ENCODE results near the gene SLC66A2.

SLC66A2 gene

DNA sequence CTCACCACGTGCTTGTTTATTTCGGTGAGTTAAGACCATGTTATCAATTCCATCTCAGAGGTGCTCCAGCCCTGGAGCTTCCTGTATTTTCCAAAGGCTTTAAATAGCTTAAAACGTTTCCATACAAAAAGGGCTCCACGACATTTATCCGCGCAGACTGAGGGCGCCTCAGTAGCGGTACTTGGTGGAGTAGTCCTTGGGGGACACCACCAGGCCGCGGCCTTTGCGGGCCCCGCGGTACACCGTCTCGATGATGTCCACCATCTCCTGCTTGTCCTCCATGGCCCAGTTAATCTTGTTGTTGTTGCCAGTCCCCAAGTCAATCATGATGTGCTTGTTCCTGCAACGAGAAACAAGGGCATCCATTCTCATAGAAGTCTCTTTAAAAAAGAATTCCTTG is 22.1 kb upstream of the SLC66A2 start:
- Histone ChIP-seq H3K36me3 (ENCODE audit: insufficient read depth, low read length) (peaks cover 64% of the 10 kb centered on the region), H4K20me1 (ENCODE audit: insufficient read depth, low read length, poor library complexity, severe bottlenecking) (peaks cover 46% of the 10 kb centered on the region), H3K9me2 (replicated peaks; ENCODE audit: low read depth, low read length) (no peaks in the 10 kb centered on the region), H3K9ac (ENCODE audit: low read depth, low read length, poor library complexity, severe bottlenecking) (no peak overlapping the region), H3K27me3 (ENCODE audit: insufficient read depth, low read length, poor library complexity, severe bottlenecking) (no peaks in the 10 kb centered on the region), H3K9me3 (ENCODE audit: insufficient read depth, low read depth, low read length) (no peaks in the 10 kb centered on the region), H3F3A (ENCODE audit: low read depth) (no peaks in the 10 kb centered on the region), H3K4me2 (ENCODE audit: low read depth, low read length, poor library complexity, severe bottlenecking) (no peak overlapping the region), H3K4me1 (ENCODE audit: insufficient read depth, low read length, poor library complexity, severe bottlenecking) (no peaks in the 10 kb centered on the region), H3K79me2 (ENCODE audit: insufficient read depth, low read length) (peaks cover 60% of the 10 kb centered on the region), H2AFZ (ENCODE audit: low read length) (no peak overlapping the region), H3K4me3 (ENCODE audit: low read length, poor library complexity, severe bottlenecking) (no peak overlapping the region)
- TF ChIP-seq EZH2phosphoT487 (IDR thresholded peaks at IDR 0.05; ENCODE audit: borderline replicate concordance), result no peak
- TF ChIP-seq, protein P1, sequence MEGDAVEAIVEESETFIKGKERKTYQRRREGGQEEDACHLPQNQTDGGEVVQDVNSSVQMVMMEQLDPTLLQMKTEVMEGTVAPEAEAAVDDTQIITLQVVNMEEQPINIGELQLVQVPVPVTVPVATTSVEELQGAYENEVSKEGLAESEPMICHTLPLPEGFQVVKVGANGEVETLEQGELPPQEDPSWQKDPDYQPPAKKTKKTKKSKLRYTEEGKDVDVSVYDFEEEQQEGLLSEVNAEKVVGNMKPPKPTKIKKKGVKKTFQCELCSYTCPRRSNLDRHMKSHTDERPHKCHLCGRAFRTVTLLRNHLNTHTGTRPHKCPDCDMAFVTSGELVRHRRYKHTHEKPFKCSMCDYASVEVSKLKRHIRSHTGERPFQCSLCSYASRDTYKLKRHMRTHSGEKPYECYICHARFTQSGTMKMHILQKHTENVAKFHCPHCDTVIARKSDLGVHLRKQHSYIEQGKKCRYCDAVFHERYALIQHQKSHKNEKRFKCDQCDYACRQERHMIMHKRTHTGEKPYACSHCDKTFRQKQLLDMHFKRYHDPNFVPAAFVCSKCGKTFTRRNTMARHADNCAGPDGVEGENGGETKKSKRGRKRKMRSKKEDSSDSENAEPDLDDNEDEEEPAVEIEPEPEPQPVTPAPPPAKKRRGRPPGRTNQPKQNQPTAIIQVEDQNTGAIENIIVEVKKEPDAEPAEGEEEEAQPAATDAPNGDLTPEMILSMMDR (conservative IDR thresholded peaks at IDR 0.05; ENCODE audit: low read length), result no peak

- peaks cover 64% of the 10 kb centered on the region for H3K36me3 ChIP-seq (ENCODE audit: insufficient read depth, low read length)
Observed at GRCh38 chr18:79972720-79973119, 21.3 kb upstream of the SLC66A2 start.

GRCh38 chr18:79971986-79972385 is 20.5 kb upstream of the SLC66A2 start:
- Histone ChIP-seq H3K9me3 (ENCODE audit: insufficient read depth, low read depth, low read length) (no peaks in the 10 kb centered on the region), H2AFZ (ENCODE audit: low read length) (no peak overlapping the region), H3K4me2 (ENCODE audit: low read depth, low read length, poor library complexity, severe bottlenecking) (no peak overlapping the region), H3K36me3 (ENCODE audit: insufficient read depth, low read length) (peaks cover 64% of the 10 kb centered on the region), H3F3A (ENCODE audit: low read depth) (no peaks in the 10 kb centered on the region), H3K4me1 (ENCODE audit: insufficient read depth, low read length, poor library complexity, severe bottlenecking) (no peaks in the 10 kb centered on the region), H3K79me2 (ENCODE audit: insufficient read depth, low read length) (peaks cover 45% of the 10 kb centered on the region), H3K9me2 (replicated peaks; ENCODE audit: low read depth, low read length) (no peaks in the 10 kb centered on the region), H3K27me3 (ENCODE audit: insufficient read depth, low read length, poor library complexity, severe bottlenecking) (no peaks in the 10 kb centered on the region), H3K9ac (ENCODE audit: low read depth, low read length, poor library complexity, severe bottlenecking) (no peak overlapping the region), H3K4me3 (ENCODE audit: low read length, poor library complexity, severe bottlenecking) (no peak overlapping the region), H4K20me1 (ENCODE audit: insufficient read depth, low read length, poor library complexity, severe bottlenecking) (peaks cover 34% of the 10 kb centered on the region)
- TF ChIP-seq EZH2phosphoT487 (IDR thresholded peaks at IDR 0.05; ENCODE audit: borderline replicate concordance), result no peak
- TF ChIP-seq, protein P1 (conservative IDR thresholded peaks at IDR 0.05; ENCODE audit: low read length), result no peak

More at GRCh38 chr18:79972720-79973119, 21.3 kb upstream of the SLC66A2 start:
- Histone ChIP-seq H3K4me1 (ENCODE audit: insufficient read depth, low read length, poor library complexity, severe bottlenecking) (no peaks in the 10 kb centered on the region), H3F3A (ENCODE audit: low read depth) (no peaks in the 10 kb centered on the region), H3K4me2 (ENCODE audit: low read depth, low read length, poor library complexity, severe bottlenecking) (no peak overlapping the region), H3K9ac (ENCODE audit: low read depth, low read length, poor library complexity, severe bottlenecking) (no peak overlapping the region), H3K79me2 (ENCODE audit: insufficient read depth, low read length) (peaks cover 52% of the 10 kb centered on the region), H2AFZ (ENCODE audit: low read length) (no peak overlapping the region), H3K9me3 (ENCODE audit: insufficient read depth, low read depth, low read length) (no peaks in the 10 kb centered on the region), H3K9me2 (replicated peaks; ENCODE audit: low read depth, low read length) (no peaks in the 10 kb centered on the region), H3K27me3 (ENCODE audit: insufficient read depth, low read length, poor library complexity, severe bottlenecking) (no peaks in the 10 kb centered on the region), H3K4me3 (ENCODE audit: low read length, poor library complexity, severe bottlenecking) (no peak overlapping the region), H4K20me1 (ENCODE audit: insufficient read depth, low read length, poor library complexity, severe bottlenecking) (peaks cover 41% of the 10 kb centered on the region)
- no peak for TF ChIP-seq EZH2phosphoT487 (IDR thresholded peaks at IDR 0.05; ENCODE audit: borderline replicate concordance)
- TF ChIP-seq, protein P1 (conservative IDR thresholded peaks at IDR 0.05; ENCODE audit: low read length), result no peak
